ENCODE data around the gene KRT16.
"Not testable (repeated sequence)": the region's sequence is repeated elsewhere in the genome, so short reads cannot be mapped to it uniquely, and the experiment has no call there.

Gene KRT16

GRCh38 chr17:41614767-41615166 is 2.2 kb upstream of the KRT16 start:
- not testable (repeated sequence) for DNase-seq (ENCODE audit: low read depth)

DNA sequence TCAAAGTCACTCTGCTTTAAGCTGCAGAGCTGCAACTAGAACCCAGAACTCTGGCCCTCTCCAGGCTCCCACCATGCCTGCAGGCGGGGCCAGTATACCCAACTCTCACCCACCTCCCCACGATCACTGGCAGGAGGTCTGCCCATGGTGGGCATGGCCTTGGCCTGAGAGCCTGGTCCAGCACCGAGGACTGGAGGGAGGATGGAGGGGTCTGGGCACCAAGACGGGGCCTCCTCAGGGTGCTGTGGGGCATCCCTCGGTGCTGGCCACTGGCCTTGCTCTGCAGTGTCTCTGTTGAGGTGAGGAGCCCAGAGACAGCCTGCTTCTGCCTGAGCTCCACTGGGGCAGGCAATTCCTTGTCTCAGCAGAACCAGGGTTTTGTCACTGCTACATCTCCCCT is 1.5 kb upstream of the KRT16 start:
- DNase-seq (ENCODE audit: low read depth) = no peak

DNA sequence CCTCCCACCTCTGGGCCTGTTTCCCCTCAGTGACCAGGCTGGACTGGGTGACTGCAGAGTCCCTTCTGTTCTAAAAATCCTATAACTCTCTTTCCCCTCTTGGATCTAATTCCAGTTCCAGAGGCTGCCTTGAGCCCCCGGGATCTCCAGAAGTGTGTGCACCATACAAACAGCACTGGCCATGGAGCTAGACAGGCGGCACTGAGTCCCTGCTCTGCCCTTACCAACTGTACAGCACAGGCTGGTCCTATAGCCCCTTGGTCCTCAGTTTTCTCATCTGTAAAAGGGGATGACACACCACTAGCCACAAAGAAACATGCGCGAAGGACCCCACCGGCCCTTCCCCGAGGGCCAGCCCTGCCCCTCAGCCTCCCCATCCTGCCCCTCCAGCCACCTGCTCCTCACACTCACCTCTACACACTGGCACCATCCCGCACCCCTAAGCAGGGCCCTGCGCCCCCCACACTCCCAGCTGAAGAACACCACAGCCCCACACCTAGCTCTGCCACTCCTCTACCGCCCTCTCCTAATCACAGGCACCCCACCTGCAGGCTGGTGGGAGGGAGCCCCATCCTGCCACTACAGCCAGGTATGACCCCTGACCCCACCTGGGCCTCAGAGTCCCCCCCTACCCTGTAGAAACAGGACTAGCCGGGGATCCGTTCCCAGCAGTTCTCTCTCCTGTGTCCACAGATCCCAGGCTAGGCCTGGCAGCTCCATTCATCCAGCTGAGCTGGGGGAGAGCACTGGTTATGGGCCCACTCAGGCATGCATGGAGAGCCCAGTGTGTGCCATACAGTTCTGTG is 913 bp upstream of the KRT16 start:
- no peak for DNase-seq (ENCODE audit: low read depth)

GRCh38 chr17:41610965-41611640 is 1.5 kb downstream of the KRT16 start:
- no peak for DNase-seq (ENCODE audit: low read depth)

DNA sequence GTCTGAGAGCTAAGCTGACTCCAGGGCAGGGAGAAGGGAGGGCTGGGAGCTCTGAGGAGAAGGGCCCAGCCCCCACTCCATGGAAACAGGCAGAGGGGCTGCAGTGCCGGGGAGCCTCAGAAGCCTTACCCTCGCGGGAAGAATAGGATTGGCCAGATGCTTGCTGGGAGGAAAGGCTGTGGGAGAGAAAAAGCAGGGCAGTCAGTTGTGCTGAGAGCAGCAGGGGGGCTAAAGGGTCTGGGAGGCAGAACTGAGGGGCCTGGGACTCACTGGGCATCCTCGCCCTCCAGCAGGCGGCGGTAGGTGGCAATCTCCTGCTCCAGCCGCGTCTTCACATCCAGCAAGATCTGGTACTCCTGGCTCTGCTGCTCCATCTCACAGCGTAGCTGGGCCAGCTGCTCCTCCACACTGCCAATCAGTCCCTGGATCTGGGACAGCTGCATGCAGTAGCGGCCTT is 2.5 kb downstream of the KRT16 start:
- not testable (repeated sequence) for DNase-seq (ENCODE audit: low read depth)

DNA sequence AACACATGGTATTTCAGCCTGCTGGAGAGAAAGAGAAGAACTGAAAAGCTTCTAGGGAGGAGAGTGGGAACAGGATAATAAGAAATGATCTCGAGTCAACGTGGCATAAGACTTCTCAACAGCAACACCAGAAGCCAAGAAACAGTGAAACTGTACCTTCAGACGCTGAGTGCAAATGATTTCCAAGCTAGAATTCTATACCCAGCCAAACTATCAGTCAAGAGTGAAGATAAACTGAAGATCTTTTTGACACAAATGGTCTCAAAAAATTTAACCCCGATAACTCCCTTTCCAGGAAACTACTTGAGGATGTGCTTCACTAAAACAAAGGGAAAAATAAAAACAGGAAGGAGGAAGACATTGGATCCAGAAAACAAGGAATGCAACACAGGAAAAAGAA is 5.6 kb downstream of the KRT16 start:
- DNase-seq (ENCODE audit: low read depth) = not testable (repeated sequence)

GRCh38 chr17:41602524-41602923 is 10.0 kb downstream of the KRT16 start:
- no peak for DNase-seq (ENCODE audit: low read depth)

GRCh38 chr17:41600318-41600717 is 12.2 kb downstream of the KRT16 start:
- DNase-seq (ENCODE audit: low read depth) = no peak

- DNase-seq (ENCODE audit: low read depth) = no peak
Measured at GRCh38 chr17:41599680-41600079, 12.9 kb downstream of the KRT16 start.

GRCh38 chr17:41595585-41595984 is 17.0 kb downstream of the KRT16 start:
- DNase-seq (ENCODE audit: low read depth) = no peak

DNA sequence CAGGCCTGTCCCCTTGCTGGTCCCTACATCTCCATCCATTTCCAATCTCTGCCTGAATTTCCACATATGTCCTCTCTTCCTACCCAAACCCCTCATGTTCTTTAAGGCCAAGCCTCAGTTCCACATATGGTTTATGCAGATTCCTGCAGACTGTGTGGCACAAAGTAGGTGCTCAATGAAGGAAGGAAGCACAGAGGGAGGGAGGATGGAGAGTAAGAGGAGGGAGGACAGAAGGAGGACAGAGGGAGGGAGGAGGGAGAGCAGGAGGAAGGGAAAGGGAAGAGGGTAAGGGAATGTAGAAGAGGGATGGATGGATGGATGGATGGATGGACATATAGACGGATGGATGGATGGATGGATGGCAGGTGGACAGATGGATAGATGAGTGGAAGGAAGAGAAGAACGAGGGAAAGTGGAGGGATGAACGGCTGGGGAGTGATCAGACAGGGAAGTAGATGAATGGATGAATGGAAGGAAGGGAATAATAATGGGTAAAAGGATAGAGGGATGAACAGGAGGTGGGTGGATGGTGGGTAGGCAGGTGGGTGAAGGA is 18.1 kb downstream of the KRT16 start:
- no peak for DNase-seq (ENCODE audit: low read depth)

- DNase-seq (ENCODE audit: low read depth) = no peak
Measured at GRCh38 chr17:41593306-41593981, 19.1 kb downstream of the KRT16 start.

DNA sequence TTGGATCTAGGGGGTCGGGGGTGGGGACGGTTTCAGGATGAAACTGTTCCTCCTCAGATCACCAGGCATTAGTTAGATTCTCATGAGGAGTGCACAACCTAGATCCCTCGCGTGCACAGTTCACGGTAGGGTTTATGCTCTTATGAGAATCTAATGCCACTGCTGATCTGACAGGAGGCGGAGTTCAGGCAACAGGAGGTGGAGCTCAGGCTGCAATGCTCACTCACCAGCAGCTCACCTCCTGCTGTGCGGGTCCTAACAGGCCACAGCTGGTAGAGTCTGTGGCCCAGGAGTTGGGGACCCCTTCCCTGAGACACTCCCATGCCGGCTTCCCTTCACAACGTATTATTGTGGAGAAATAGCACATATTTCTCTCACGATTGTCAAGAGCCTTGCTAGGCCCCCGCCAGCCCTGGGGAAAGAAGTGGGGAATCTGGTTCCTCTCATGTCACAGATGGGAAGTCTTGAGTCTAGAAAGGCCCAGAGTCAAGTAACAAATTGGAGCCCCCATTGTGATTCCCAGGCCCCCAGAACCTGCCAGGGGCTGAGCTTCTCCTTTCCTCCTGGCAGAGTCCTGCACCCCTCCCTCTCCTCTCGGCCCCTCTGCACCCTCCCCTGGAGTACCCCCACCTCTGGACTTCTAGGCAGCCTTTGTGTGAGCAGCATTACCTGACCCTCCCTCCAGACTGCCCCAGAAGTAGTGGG is 19.8 kb downstream of the KRT16 start:
- DNase-seq (ENCODE audit: low read depth) = no peak

GRCh38 chr17:41589301-41589700 is 23.3 kb downstream of the KRT16 start:
- no peak for DNase-seq (ENCODE audit: low read depth)

GRCh38 chr17:41588126-41588810 is 24.3 kb downstream of the KRT16 start:
- DNase-seq (ENCODE audit: low read depth) = no peak

DNA sequence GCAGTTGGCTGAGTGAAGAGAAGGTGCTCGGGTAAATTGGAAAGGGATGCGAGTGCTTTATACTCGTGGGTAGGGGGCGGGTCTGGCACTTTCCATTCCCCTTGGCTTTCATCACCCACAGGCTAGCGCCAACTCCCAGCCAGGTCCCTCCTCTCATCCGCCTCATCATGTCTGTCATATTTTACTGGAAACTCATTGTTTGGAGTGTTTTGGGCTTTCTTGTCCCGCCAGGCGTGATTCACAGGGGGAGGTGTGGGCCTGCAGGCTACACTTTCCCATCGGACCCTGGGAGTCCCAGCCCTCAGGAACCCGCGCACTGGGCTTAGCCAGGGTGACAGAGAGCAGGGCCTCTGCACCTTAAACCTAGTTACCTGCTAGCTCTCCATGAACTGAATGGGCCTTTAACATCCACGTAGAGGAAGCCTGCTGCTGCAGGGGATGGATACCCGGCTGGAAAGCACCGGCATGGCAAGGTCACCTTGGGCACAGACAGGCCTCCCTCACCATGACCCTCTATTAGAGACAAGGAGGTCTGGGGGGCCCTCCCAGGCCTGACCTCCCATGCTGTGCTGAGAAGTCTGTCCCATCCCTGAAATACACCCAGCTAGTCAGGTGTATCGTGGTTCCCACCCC is 25.6 kb downstream of the KRT16 start, which contains the start of gene KRT14:
Gene KRT14, minus strand, starts transcription at position 33 of the 633 bp plus-strand sequence. CDS start 61 bp downstream, outside the sequence.
- DNase-seq (ENCODE audit: low read depth) = no peak

DNA sequence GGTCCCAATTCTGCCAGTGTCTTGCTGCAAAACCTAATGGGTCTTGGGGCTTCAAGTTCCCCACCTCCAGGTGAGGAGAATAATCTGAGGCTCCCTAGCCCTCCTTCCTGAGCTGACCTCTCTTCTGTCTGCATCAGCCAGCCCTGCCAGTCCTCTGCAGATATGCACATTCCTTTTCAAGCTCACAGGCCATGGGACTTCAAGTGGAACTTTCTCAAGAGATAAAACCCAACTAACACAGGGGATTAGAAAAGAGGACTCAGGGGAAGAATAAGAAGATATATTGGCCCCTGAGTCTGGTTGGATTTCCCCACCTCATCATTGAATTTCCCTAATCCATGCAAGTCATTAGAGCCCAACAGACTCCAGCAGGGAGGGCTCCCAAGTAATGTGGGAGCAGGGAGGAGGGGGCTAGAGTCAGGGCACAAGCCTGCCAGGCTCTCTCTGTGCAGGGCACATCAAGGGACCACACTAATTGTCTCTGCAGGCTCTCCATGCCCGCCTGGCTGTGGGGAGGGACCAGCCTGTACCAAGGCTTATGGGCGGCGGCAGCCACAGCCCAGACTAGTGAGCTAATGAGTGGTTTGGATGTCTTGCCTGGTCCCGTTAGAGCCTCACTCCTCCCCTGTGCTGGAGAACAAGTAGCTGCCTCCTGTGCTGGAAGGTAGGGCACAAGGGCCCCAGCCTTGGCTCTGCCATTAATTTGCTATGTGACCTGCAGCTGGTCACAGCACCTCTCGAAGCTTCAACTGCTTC is 27.1 kb downstream of the KRT16 start:
- no peak for DNase-seq (ENCODE audit: low read depth)

DNA sequence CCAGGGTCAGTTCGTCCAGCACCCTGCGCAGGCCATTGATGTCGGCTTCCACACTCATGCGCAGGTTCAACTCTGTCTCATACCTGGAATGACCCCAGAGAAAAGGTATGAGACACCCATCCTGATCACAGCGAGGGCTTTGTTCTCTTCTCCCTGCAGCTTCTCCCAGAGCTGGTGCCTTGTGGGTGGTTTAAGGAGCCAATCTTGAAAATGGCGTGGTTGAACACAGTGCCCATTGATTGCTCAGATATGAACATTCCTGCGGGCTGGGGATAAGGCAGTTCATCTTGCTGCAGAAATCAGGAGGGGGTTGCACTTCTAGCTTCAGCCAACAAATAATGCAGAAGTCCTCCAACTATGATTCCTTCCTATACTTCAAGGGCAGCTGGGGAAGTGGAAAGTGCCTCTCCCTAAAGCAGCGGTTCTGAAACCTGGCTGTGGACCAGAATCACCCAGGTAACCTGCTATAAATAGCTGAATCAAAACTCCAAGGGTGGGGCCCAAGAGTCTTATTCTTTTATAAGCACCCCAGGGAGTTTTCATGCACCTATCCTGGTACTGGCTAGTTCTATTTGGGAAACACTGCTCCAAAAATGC is 28.1 kb downstream of the KRT16 start:
- not testable (repeated sequence) for DNase-seq (ENCODE audit: low read depth)

All from stimulated activated CD8-positive, alpha-beta memory T cell treated with anti-CD3 and anti-CD28 coated beads, Interleukin-12 subunit alpha, Interleukin-12 subunit beta, amount 100 ng/mL, for 1 hour (primary cell).